NCI-H2029 (cell line): ENCODE measurements around the gene STXBP2.
"Not testable (repeated sequence)": the region's sequence is repeated elsewhere in the genome, so short reads cannot be mapped to it uniquely, and the experiment has no call there.

ENCODE experiments used
- DNase-seq: peaks from one replicate; lab custom pipeline; 2025; lab: John Stamatoyannopoulos, UW

The STXBP2 gene

DNA sequence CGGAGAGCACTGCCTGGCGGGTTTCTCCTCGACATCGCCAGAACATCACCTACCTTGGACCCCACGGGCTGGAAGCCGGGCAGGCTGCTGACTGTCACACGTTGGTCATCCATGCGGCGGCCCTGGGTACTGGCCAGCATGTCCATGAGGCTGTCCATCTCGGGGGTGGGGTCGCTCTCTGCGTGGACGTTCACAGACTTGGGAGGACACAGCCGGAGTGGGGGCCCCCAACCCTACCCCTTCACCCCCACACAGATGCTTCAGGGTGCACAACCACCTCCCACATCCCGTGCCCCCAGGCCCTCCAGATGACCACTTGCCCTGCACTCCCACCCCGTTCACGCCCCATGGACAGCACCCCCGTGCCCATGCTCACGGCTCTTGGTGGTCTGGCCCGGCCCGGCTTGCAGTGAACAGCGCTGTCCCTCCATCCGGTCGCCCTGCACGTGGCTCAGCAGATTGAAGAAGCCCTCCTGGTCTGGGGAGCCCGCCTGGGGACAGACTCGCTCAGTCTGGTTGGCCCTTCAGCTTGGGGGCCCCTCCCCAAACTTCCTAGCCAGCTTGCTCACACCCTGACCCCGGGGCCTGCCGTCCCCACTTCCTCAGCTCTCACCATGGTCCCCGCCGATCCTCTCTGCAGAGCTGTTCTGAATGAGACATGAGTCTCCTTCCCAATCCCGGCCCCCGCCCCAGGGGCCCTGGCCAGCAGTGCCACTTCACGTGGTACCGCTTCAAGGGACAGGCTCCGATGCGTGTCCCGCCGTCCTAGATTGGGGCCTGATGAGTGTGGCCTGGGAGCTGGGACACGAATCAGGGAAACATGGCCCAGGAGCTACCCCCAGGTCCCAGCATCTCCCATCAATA is 4.3 kb upstream of the STXBP2 start:
- DNase-seq: no peak

DNA sequence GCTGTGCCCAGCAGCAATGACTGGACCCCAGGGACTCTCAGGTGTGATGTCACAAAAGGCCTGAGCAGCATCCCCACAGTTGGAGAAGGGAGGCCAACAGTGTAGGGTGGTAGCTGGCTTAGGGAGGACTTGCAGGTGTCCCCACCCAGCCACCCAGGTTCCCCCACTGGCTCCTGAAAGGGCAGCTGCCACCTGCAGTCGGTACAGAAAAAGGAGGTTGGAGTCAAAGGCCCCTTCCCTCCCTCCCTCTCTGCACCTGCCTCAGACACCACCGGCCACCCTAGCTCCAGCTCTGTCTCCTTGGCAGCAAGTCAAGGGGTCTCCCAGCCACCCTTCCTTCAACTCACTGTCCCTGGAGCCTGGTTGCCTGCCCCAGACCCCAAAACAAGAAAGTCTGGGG is 3.2 kb upstream of the STXBP2 start, which contains the start of gene PCP2:
Gene PCP2 (minus strand): TSS at position 22 of the 400 bp plus-strand sequence. CDS start 262 bp downstream, outside the sequence.
- no peak for DNase-seq

DNA sequence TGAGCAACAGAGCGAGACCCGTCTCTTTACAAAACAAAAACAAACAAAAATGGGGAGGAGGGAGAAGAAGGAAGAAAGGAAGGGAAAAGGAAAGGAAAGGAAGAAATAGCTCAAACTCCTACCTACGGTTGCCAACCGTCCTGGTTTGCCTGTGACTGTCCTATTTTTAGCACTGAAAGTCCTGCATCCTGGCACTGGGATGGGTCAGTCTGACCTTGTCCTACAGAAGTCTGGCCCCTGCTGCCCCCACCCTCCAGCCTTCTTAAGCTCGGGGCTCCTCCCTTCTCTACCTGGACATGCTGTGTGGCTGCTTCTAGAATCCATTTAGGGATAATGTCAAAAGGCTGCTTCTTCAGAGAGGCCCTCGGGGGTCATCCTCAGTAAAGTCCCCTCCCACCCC is 1.2 kb upstream of the STXBP2 start:
- no peak for DNase-seq

DNA sequence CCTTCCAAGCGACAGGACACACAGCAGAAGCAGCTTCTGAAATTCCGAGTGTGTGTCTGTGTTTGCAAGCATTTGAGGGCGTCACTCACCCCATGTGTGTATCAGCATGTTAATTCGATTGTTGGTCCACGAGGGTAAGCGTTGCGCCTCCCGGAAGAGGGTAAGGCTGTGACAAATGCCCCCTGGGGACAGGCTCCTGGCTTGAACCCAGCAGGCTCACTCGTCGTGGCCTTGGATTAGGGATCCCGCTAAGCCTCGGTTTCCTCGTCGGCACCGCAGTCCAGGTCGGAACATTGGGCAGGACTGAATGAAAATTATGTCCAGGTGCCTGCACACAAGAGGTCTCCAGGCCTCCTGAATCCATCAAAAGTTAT is 606 bp upstream of the STXBP2 start:
- DNase-seq: no peak

DNA sequence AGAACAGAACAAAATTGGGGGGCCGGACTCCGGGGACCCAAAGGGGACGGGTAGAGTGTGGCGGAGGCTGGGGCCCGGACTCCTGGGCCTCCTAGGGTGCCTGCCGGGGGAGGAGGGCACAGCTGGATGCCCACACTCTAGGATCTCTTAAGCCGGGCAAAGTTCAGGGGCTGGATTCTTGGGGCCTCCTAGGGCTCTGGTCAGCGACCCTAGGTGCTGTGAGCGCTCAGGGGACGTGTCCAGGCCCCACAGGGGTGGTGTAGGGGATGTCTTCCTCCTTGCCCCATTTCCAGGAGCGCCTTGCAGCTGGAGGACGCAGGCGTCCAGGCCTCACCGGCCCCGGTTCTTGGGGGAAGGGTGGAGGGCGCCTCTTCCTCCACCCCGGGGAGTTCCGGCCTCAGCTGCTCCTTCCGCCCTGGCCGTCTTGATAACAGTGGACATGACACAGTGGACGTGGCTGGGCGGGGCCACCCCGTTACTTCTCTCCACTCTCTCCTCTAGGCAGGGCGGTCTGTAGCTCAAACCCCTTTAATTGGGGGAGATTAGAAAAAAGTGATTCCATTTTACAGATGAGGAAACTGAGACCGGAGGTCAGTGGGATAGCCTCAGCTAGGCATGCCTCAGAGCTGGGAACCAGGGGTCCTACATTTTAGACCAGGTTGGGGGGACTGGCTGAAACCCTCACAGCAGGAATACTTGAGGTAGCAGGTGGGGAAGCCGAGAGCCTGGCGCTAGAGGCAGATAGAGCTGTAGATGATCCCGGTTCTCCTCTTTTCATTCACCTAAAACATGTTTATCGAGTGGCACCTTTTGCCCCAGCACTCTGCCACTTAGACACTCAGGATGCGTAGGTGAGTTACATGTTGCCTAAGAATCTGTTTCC is 705 bp downstream of the STXBP2 start:
- no peak for DNase-seq

DNA sequence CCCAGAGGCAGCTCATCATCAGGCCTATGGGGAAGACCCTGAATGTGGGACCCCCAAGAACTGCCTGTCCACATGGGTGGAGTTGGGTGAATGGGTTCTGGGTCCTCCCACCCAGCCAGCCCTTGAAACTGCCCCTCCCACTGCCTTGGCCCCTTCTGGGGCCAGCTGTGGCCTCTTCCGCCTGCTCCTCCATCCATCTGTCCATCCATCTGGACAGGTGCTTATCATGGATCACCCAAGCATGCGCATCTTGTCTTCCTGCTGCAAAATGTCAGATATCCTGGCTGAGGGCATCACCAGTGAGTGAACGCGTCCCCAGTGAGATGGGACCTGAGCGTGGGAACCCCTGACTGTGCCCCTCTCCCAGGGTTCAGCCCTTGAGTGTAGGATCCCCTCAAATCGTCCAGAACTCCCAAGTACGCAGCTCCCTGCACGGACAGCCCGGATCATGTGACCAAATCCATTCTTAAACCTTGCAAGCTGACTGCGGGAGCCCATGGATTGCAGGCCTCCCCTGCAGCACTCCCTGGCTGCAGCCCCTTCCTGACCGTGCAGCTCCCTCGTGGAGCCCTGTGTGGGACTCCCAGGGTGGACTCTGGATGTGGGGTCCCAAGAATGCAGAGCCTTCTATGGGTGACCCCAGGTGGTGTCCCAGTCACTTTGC is 2.0 kb downstream of the STXBP2 start:
- DNase-seq: no peak

DNA sequence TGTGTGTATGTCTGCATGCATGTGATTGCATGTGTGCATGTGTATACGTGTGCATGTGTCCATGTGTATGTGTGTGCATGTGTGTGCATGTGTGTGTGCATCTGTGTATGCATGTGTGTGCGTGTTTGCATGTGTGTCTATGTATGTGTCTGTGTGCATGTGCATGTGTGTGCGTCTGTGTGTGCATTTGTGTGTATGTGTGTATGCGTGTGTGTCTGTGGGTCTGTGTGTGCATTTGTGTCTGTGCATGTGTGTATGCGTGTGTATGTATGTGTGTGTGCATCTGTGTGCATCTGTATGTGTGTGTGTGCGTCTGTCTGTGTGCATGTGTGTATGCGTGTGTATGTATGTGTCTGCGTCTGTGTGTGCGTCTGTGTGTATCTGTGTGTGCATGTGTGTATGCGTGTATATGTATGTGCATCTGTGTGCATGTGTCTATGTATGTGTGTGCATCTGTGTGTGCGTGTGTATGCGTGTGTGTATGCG is 3.0 kb downstream of the STXBP2 start:
- no peak for DNase-seq

DNA sequence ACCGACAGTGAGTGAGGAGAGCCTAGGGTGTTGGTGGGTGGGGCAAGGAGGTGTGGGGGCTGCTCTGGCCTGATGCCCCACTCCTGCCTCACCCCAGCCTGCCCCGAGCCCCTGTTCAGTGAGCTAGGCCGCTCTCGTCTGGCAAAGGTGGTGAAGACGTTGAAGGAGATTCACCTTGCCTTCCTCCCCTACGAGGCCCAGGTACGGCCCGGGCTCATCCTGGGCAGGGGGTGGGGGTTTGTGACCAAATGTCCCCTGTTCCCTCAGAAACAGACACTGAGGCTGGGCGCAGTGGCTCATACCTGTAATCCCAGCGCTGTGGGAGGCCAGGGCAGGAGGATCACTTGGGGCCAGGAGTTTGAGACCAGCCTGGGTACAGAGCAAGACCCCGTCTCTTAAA is 3.9 kb downstream of the STXBP2 start:
- no peak for DNase-seq

DNA sequence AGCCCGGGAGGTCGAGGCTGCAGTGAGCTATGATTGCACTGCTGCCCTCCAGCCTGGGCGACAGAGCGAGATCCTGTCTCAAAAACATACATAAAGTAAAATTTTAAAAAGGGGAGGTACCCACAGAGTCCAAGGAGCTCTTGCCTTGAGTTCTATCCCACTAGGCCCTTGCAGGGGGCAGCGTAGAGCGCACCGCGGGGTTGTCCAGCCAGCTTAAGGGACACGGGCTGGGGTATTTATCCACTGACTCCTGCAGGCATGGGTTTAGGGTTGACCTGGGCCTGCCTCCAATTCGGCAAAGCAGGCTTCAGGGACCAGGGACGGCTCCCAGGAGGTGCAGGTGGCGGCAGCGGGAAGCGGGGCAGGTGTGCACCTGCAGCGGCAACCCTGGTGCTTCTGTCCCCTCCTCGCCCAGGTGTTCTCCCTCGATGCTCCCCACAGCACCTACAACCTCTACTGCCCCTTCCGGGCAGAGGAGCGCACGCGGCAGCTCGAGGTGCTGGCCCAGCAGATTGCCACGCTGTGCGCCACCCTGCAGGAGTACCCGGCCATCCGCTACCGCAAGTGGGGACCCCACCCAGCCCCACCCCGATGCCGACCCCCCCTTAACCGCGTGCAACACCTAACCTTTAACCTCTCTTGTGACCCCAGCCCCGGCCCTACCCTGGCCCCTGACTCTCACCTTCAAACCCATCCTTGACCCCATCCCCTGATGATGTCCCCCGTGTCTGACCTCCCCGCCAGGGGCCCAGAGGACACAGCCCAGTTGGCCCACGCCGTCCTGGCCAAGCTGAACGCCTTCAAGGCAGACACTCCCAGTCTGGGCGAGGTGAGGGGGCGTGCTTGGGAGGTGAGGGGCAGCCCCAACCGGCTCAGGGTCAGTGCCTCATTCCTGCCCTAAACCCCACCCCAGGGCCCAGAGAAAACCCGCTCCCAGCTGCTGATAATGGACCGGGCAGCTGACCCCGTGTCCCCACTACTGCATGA is 4.7 kb downstream of the STXBP2 start:
- DNase-seq: no peak

DNA sequence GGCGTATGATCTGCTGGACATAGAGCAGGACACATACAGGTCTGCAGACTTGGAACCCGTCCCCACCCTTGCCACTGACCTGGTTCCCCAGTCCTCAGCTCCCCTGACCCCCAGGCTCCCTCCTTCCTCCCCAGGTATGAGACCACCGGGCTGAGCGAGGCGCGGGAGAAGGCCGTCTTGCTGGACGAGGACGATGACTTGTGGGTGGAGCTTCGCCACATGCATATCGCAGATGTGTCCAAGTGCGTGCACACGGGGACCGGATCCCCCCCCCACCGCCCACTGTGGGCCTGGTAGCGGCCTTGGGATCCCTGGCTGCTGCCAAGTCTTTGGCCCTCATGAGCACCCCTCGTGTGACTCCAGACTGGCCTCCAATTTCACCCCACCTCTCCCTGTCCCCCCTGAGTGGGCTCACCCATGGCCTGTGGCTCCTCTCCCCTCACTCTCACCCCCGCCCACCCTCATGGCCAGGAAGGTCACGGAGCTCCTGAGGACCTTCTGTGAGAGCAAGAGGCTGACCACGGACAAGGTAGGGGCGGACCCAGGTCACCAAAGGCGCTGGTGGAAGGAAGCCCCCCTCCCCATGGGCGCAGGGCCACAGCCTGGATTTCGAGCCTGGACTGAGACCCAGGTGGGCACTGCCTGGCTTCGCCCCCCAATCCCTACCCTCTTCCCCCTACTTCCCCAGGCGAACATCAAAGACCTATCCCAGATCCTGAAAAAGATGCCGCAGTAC is 5.6 kb downstream of the STXBP2 start:
- no peak for DNase-seq

DNA sequence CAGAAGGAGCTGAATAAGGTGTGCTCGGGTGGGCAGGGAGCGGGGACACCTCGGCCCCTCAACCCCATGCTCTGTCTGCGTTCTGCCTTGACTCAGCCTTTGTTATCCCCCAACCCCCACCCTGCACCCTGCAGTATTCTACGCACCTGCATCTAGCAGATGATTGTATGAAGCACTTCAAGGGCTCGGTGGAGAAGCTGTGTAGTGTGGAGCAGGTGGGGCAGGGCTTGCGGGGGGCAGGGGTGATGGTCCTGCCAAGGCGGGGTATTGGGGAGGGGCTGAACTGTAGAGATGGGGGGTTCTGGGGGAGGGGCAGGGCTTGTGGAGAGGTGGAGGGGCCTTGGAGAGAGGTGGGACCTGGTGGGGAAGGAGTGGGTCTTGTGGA is 6.1 kb downstream of the STXBP2 start:
- no peak for DNase-seq

DNA sequence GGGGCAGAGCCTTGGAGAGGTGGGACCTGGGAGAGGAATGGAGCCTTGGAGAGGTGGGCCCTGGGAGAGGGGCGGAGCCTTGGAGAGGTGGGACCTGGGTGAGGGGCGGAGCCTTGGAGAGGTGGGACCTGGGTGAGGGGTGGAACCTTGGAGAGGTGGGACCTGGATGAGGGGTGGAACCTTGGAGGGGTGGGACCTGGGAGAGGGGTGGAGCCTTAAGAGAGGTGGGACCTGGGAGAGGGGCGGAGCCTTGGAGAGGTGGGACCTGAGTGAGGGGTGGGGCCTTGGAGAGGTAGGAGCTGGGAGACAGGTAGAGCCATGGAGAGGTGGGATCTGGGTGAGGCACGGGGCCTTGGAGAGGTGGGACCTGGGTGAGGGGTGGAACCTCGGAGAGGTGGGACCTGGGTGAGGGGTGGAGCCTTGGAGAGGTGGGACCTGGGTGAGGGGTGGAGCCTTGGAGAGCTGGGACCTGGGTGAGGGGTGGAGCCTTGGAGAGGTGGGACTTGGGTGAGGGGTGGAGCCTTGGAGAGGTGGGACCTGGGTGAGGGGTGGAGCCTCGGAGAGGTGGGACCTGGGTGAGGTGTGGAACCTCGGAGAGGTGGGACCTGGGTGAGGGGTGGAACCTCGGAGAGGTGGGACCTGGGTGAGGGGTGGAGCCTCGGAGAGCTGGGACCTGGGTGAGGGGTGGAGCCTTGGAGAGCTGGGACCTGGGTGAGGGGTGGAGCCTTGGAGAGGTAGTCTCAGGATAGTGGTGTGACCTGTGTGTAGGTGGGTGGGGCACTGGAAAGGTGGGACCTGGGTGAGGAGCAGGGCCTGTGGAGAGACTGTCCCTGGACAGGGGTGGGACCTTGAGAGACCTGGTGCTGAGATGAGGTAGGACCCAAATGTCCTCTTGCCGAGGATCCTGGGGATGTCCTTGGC is 7.0 kb downstream of the STXBP2 start:
- not testable (repeated sequence) for DNase-seq

DNA sequence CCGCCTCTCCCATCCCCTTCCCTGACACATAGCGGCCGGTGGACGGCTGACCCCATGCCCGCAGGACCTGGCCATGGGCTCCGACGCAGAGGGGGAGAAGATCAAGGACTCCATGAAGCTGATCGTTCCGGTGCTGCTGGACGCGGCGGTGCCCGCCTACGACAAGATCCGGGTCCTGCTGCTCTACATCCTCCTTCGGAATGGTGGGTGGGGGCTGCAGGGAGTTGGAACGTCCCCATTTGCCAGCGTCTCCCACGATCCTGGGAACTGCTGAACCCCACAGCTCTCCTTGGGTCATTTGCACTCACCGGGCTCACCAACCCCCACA is 7.6 kb downstream of the STXBP2 start:
- DNase-seq: no peak

DNA sequence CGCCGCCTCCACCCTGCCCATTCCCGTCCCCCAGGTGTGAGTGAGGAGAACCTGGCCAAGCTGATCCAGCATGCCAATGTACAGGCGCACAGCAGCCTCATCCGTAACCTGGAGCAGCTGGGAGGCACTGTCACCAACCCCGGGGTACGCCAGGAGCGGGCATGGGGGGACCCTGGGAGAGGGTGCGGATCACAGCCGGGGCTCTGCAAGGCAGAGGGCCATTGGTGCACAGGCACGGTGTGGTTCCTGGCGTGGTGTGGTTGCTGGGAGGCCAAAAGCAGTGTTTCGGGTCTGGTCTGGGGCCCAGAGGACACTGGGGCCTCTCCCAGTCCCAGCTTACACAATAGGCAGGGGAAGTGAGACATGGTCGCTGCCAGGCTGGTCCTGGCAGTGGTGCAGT is 8.3 kb downstream of the STXBP2 start:
- no peak for DNase-seq

DNA sequence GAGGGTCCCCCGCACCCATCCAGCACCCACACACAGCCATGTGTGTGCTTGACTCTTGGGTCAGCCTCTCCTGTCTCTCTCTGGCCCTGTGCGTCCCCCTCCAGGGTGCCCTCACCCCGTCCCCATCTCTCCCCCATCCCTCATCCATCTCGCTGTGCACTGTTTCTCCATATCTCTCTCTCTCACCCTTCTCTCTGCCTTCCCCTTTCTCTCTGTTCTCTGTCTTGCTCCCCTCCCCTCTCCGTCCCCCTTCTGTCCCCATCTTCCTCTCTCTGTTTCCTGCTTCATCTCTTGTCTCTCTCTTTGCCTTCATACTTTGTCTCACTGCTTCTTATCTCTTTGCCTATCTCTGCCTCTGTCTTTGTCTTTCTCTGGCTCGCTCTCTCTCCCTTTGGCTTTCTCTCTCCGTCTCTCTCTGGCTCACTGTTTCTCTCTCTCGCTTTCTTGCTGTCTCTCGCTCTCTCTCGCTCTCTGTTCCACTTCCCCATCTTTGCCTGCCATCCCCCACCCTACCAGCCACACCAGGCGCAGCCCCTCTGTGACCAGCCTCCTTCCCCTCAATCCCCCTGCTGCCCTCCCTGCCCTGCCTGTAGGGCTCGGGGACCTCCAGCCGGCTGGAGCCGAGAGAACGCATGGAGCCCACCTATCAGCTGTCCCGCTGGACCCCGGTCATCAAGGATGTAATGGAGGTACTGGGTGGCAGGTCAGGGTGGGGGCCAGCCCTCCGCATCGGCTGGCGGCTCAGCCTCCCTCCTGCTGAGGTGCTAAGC is 8.9 kb downstream of the STXBP2 start:
- DNase-seq: no peak

DNA sequence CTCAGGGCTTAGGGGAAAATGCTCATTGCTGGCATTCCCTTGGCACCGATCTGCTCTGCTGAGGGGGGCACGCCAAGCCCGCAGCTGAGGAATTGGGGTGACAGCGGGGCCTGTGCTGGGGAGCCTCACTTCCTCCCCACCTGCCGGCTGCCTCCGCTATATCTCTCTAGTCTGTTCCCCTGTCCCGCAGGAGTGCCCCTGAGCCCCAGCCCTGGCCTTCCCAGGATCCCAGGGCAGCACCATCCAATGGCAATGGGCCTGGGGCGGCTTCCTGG is 9.5 kb downstream of the STXBP2 start:
- no peak for DNase-seq

DNA sequence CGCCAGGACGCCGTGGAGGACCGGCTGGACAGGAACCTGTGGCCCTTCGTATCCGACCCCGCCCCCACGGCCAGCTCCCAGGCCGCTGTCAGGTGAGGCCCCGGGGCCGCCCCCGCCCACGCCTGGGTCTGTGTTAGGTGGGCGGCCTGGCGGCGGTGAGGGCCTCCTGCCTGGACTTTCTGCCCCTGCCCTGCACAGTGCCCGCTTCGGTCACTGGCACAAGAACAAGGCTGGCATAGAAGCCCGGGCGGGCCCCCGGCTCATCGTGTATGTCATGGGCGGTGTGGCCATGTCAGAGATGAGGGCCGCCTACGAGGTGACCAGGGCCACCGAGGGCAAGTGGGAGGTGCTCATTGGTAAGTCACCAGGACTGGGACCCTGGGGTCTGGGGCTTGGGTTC is 10.2 kb downstream of the STXBP2 start:
- DNase-seq: no peak

DNA sequence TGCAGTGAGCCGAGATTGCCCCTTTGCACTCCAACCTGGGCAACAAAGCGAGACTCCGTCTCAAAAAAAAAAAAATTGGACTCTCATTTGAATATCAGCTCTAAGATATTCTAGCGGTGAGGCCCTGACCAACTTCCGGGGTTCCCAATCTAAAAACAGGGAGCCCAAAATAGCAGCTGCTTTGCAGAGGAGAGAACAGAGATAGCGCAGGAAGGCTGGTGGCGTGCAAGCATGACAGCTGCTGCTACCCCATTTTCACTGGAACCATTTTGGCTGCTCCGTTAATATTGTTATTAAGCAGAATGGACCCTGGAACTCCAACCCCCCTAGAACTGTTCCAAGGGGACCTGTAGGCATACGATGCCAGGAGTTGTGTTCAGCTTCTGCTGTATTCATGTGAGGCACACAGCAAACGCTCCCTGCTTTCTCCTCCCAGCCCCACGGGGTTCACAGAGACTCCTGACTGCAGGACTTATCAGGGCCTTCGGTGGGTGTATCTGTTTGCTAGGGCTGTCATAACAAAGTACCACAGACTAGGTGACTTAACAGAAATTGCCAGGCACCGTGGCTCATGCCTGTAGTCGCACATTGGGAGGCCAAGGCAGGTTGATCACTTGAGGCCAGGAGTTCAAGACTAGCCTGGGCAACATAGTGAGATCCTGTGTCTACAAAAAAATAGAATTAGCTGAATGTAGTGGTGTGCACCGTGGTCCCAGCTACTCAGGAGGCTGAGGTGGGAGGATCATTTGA is 11.5 kb downstream of the STXBP2 start:
- DNase-seq: no peak
